Mesothelial cell of epicardium (in vitro differentiated cells): ENCODE results near the gene PRKAR1B. TPM values are rescaled to one million over a fixed set of nuclear protein-coding genes. Genes with fewer than 3 reads are reported as not detected.

Source experiments
- DNase-seq, 2 experiments: peaks; one replicate each; pipeline ENCODE4 v3.0.0; 2021; ENCODE audit warnings: low spot score in 2 of 2; ENCODE audit not compliant: unreplicated experiment in 2 of 2
- H3K27ac Mint-ChIP-seq: 2 replicates; pipeline ENCODE4 v1.8.0; 2021; ENCODE audit warnings: mixed read lengths
- H3K27me3 Mint-ChIP-seq: 2 replicates; pipeline ENCODE4 v1.8.0; 2021; ENCODE audit warnings: low read depth, mixed read lengths
- H3K36me3 Mint-ChIP-seq: 2 replicates; pipeline ENCODE4 v1.8.0; 2021; ENCODE audit warnings: mixed read lengths
- H3K4me1 Mint-ChIP-seq: 2 replicates; pipeline ENCODE4 v1.8.0; 2021; ENCODE audit warnings: mixed read lengths
- H3K4me3 Mint-ChIP-seq: 2 replicates; pipeline ENCODE4 v1.8.0; 2021; ENCODE audit warnings: mild to moderate bottlenecking, moderate library complexity, mixed read lengths
- H3K9me3 Mint-ChIP-seq: 2 replicates; pipeline ENCODE4 v1.8.0; 2021; ENCODE audit warnings: mixed read lengths
- CTCF ChIP-seq: fragments of 200-600 bp; sonication (generic); IDR thresholded peaks from one replicate; pipeline ENCODE4 v1.5.0; 2021; ENCODE audit warnings: antibody characterized with exemption; ENCODE audit not compliant: unreplicated experiment
- total RNA-seq: library from RNA; stranded (reverse); gene quantifications from 3 replicates; pipeline ENCODE4 v1.2.1, GENCODE V29; 2021

Gene PRKAR1B
- total RNA-seq, 1 donor from 2014 or later = 50.6 TPM

GRCh38 chr7:549066-549890 lies 177.8 kb downstream of the PRKAR1B start:
- no peaks in the 10 kb centered on the region for H3K4me1 Mint-ChIP-seq
- H3K36me3 Mint-ChIP-seq = peaks cover 15% of the 10 kb centered on the region
- peaks cover 5% of the 10 kb centered on the region for H3K9me3 Mint-ChIP-seq
- TF ChIP-seq CTCF = no peak
- no peak for DNase-seq
- H3K4me3 Mint-ChIP-seq = no peak overlapping the region
- no peak overlapping the region for H3K27ac Mint-ChIP-seq
- H3K27me3 Mint-ChIP-seq = no peaks in the 10 kb centered on the region

GRCh38 chr7:548401-548800 lies 178.7 kb downstream of the PRKAR1B start:
- H3K9me3 Mint-ChIP-seq = peaks cover 5% of the 10 kb centered on the region
- peaks cover 11% of the 10 kb centered on the region for H3K36me3 Mint-ChIP-seq
- no peak for TF ChIP-seq CTCF
- no peak for DNase-seq
- no peak overlapping the region for H3K4me3 Mint-ChIP-seq
- no peaks in the 10 kb centered on the region for H3K4me1 Mint-ChIP-seq
- H3K27ac Mint-ChIP-seq = no peak overlapping the region
- H3K27me3 Mint-ChIP-seq = no peaks in the 10 kb centered on the region

- DNase-seq = no peak
- no peak for TF ChIP-seq CTCF
- Mint-ChIP-seq H3K27me3 (no peaks in the 10 kb centered on the region), H3K4me1 (peaks cover 8% of the 10 kb centered on the region), H3K4me3 (no peak overlapping the region), H3K36me3 (peaks cover 11% of the 10 kb centered on the region), H3K9me3 (peaks cover 5% of the 10 kb centered on the region), H3K27ac (no peak overlapping the region)
Measured at GRCh38 chr7:545470-545869, 181.6 kb downstream of the PRKAR1B start.

- no peak overlapping the region for H3K4me3 Mint-ChIP-seq
- no peak for DNase-seq
Measured at GRCh38 chr7:544338-545221, 182.5 kb downstream of the PRKAR1B start.

More at GRCh38 chr7:544338-545221, 182.5 kb downstream of the PRKAR1B start:
- Mint-ChIP-seq H3K4me1 (peaks cover 15% of the 10 kb centered on the region), H3K36me3 (peaks cover 11% of the 10 kb centered on the region), H3K27ac (no peak overlapping the region), H3K9me3 (peaks cover 5% of the 10 kb centered on the region), H3K27me3 (no peaks in the 10 kb centered on the region)
- TF ChIP-seq CTCF = no peak
